Trophoblast cell (in vitro differentiated cells and primary cell): ENCODE measurements around the gene IBTK.
"Not testable (repeated sequence)": the region's sequence is repeated elsewhere in the genome, so short reads cannot be mapped to it uniquely, and the experiment has no call there.

Experiments used
- DNase-seq, 2 donors: peaks; one replicate each; pipeline ENCODE4 v3.0.0-alpha.2; 2016
- H2AFZ ChIP-seq: 2 replicates; pipeline ENCODE4 v1.6.1; 2013; ENCODE audit warnings: low read length, moderate library complexity, mild to moderate bottlenecking; ENCODE audit not compliant: insufficient read depth, poor library complexity
- H2AK5ac ChIP-seq: 2 replicates; pipeline ENCODE4 v1.6.1; 2013; ENCODE audit warnings: mild to moderate bottlenecking, low read length
- H2BK120ac ChIP-seq: 2 replicates; pipeline ENCODE4 v1.6.1; 2013; ENCODE audit warnings: low read length, mild to moderate bottlenecking, moderate library complexity; ENCODE audit not compliant: insufficient read depth, poor library complexity
- H2BK12ac ChIP-seq: 2 replicates; pipeline ENCODE4 v1.6.1; 2013; ENCODE audit warnings: mild to moderate bottlenecking, low read length, moderate library complexity
- H2BK5ac ChIP-seq: 2 replicates; pipeline ENCODE4 v1.6.1; 2013; ENCODE audit warnings: low read length, low read depth, moderate library complexity, mild to moderate bottlenecking; ENCODE audit not compliant: poor library complexity
- H3K14ac ChIP-seq: 2 replicates; pipeline ENCODE4 v1.6.1; 2013; ENCODE audit warnings: mild to moderate bottlenecking, low read length
- H3K18ac ChIP-seq: 2 replicates; pipeline ENCODE4 v1.6.1; 2013; ENCODE audit warnings: mild to moderate bottlenecking, low read length
- H3K23ac ChIP-seq: 2 replicates; pipeline ENCODE4 v1.6.1; 2013; ENCODE audit warnings: low read length
- H3K27ac ChIP-seq: 2 replicates; pipeline ENCODE4 v1.5.1; 2013; ENCODE audit warnings: low read depth, mild to moderate bottlenecking, inconsistent platforms, low read length, moderate library complexity
- H3K27me3 ChIP-seq: 2 replicates; pipeline ENCODE4 v1.6.1; 2013; ENCODE audit warnings: inconsistent platforms, mild to moderate bottlenecking, low read length, moderate library complexity; ENCODE audit not compliant: insufficient read depth
- H3K36me3 ChIP-seq, 2 experiments: 1 replicate in 1 of 2; 2 replicates in 1 of 2; pipeline ENCODE4 v1.6.1; 2013; ENCODE audit warnings: low read length in 2 of 2, mild to moderate bottlenecking in 2 of 2, moderate library complexity in 1 of 2; ENCODE audit not compliant: insufficient read depth in 2 of 2, control insufficient read depth in 1 of 2
- H3K4ac ChIP-seq: 2 replicates; pipeline ENCODE4 v1.6.1; 2013; ENCODE audit warnings: low read depth, mild to moderate bottlenecking, low read length, moderate library complexity
- H3K4me1 ChIP-seq, 2 experiments: 1 replicate in 1 of 2; 2 replicates in 1 of 2; pipeline ENCODE4 v1.6.1; 2013; ENCODE audit warnings: low read length in 2 of 2, mild to moderate bottlenecking in 2 of 2, moderate library complexity in 1 of 2; ENCODE audit not compliant: insufficient read depth in 2 of 2, control insufficient read depth in 1 of 2
- H3K4me2 ChIP-seq: 2 replicates; pipeline ENCODE4 v1.6.1; 2013; ENCODE audit warnings: inconsistent platforms, mild to moderate bottlenecking, low read length, moderate library complexity
- H3K4me3 ChIP-seq: 2 replicates; pipeline ENCODE4 v1.5.1; 2013; ENCODE audit warnings: mild to moderate bottlenecking, low read depth, low read length, inconsistent platforms
- H3K79me1 ChIP-seq: one replicate; pipeline ENCODE4 v1.6.1; 2013; ENCODE audit warnings: low read length
- H3K79me2 ChIP-seq: 2 replicates; pipeline ENCODE4 v1.6.1; 2013; ENCODE audit warnings: low read length, mild to moderate bottlenecking; ENCODE audit not compliant: control insufficient read depth, insufficient read depth, poor library complexity
- H3K9ac ChIP-seq: 2 replicates; pipeline ENCODE4 v1.6.1; 2013; ENCODE audit warnings: mild to moderate bottlenecking, low read length
- H3K9me3 ChIP-seq: 2 replicates; pipeline ENCODE4 v1.6.1; 2013; ENCODE audit warnings: low read depth, mild to moderate bottlenecking, control low read depth, inconsistent platforms, low read length; ENCODE audit not compliant: insufficient read depth
- H4K12ac ChIP-seq: 2 replicates; pipeline ENCODE4 v1.6.1; 2013; ENCODE audit warnings: low read depth, mild to moderate bottlenecking, low read length, moderate library complexity
- H4K8ac ChIP-seq: 2 replicates; pipeline ENCODE4 v1.6.1; 2013; ENCODE audit warnings: low read depth, mild to moderate bottlenecking, low read length, moderate library complexity
- H4K91ac ChIP-seq: one replicate; pipeline ENCODE4 v1.6.1; 2013; ENCODE audit warnings: low read depth, mild to moderate bottlenecking, low read length, moderate library complexity
- WGBS: extraction: QIAGEN DNeasy Blood & Tissue Kit; methylation state at CpG from one replicate; pipeline ENCODE4 v1.1.7; 2013; ENCODE audit warnings: missing lambda C conversion rate; ENCODE audit not compliant: insufficient read length, insufficient coverage; ENCODE audit errors: extremely low coverage; 5-methylcytosine and 5-hydroxymethylcytosine counted together

Gene IBTK

GRCh38 chr6:82204020-82204419 is 43.5 kb downstream of the IBTK start:
- H2BK5ac ChIP-seq, result no peak overlapping the region
- H4K12ac ChIP-seq, result no peak overlapping the region
- no peak overlapping the region for H3K23ac ChIP-seq
- no peak overlapping the region for H3K4me2 ChIP-seq
- no peak overlapping the region for H3K4ac ChIP-seq
- H2BK12ac ChIP-seq, result no peak overlapping the region
- no peak for DNase-seq
- H2BK120ac ChIP-seq, result no peak overlapping the region
- H3K27me3 ChIP-seq, result no peaks in the 10 kb centered on the region
- H3K9me3 ChIP-seq, result no peaks in the 10 kb centered on the region
- H4K8ac ChIP-seq, result no peak overlapping the region
- H3K4me3 ChIP-seq, result no peak overlapping the region
- H3K18ac ChIP-seq, result no peak overlapping the region
- H3K14ac ChIP-seq, result no peak overlapping the region
- no peak overlapping the region for H3K9ac ChIP-seq
- no peaks in the 10 kb centered on the region for H3K79me2 ChIP-seq
- H3K79me1 ChIP-seq, result no peaks in the 10 kb centered on the region
- no peaks in the 10 kb centered on the region for H3K4me1 ChIP-seq
- no peak overlapping the region for H3K27ac ChIP-seq
- no peak overlapping the region for H4K91ac ChIP-seq
- H2AK5ac ChIP-seq, result no peak overlapping the region
- peaks cover 3 to 9% of the 10 kb centered on the region in 2 experiments for H3K36me3 ChIP-seq
- no peak overlapping the region for H2AFZ ChIP-seq

DNA sequence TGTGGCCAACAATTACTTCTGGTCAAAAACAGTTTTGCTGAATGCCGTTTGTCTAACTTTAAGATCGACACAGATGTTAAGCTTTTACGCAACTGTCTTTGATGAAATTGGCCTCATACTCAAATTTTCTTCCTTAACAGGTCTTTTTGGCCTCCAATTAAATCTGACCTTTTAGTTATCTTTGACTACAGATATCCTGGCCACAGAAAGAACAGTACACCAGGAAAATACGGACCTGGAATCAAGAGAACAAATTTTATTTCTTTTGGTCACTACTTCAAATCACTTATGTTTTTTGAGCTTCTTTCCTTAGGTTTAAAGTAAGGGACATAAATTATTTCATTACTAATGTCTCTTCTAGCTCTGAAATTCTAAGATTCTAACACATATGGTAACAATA is 49.8 kb downstream of the IBTK start:
- Histone ChIP-seq H2BK12ac (no peak overlapping the region), H3K36me3 (peaks cover 9 to 16% of the 10 kb centered on the region in 2 experiments), H3K4me2 (no peak overlapping the region), H3K4me3 (no peak overlapping the region), H2AK5ac (no peak overlapping the region), H3K23ac (no peak overlapping the region), H3K79me1 (no peaks in the 10 kb centered on the region), H3K4me1 (no peaks in the 10 kb centered on the region), H2AFZ (no peak overlapping the region), H3K27ac (no peak overlapping the region), H2BK120ac (no peak overlapping the region), H4K12ac (no peak overlapping the region), H3K9me3 (no peaks in the 10 kb centered on the region), H3K14ac (no peak overlapping the region), H3K79me2 (no peaks in the 10 kb centered on the region), H4K91ac (no peak overlapping the region), H3K18ac (no peak overlapping the region), H3K27me3 (no peaks in the 10 kb centered on the region), H4K8ac (no peak overlapping the region), H3K4ac (no peak overlapping the region), H3K9ac (no peak overlapping the region), H2BK5ac (no peak overlapping the region)
- DNase-seq, result no peak
- WGBS, result no CpG with 5 or more reads among the region's 4 CpGs

- not testable (repeated sequence) for H4K12ac ChIP-seq, H3K27me3 ChIP-seq, H2BK120ac ChIP-seq, H3K4me2 ChIP-seq, H2BK12ac ChIP-seq, H4K91ac ChIP-seq, H3K79me1 ChIP-seq, H3K4ac ChIP-seq, H3K18ac ChIP-seq, H2AFZ ChIP-seq, H2BK5ac ChIP-seq, H4K8ac ChIP-seq, H2AK5ac ChIP-seq, H3K4me1 ChIP-seq, H3K9me3 ChIP-seq, H3K4me3 ChIP-seq, H3K27ac ChIP-seq, H3K9ac ChIP-seq, H3K23ac ChIP-seq, H3K79me2 ChIP-seq, DNase-seq, H3K14ac ChIP-seq
- H3K36me3 ChIP-seq, result peaks cover 9 to 22% of the 10 kb centered on the region in 2 experiments
- no CpG with 5 or more reads among the region's 5 CpGs for WGBS
Observed at GRCh38 chr6:82197245-82197644, 50.3 kb downstream of the IBTK start.

DNA sequence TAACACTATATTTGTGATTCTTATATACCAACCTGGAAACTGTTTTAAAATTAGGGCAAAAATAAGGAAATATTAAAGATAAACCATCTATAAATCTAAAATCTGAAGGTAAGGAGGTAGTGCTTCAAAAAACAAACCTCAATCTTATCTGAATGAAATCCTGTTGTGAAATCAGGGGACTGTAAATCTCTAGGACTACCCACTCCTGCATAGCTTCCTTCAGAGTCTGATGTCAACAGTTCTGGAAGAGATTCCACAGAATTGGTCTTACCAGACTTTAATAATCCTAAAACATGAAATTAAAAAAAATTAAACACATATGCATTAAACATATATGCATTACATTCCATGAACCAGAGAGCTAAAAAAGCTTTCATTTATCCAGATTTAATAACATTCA is 51.4 kb downstream of the IBTK start:
- no peak overlapping the region for H2AFZ ChIP-seq

More for the DNA sequence above, 51.4 kb downstream of the IBTK start:
- no peak for DNase-seq
- Histone ChIP-seq H2BK12ac (no peak overlapping the region), H3K27me3 (no peaks in the 10 kb centered on the region), H3K27ac (no peak overlapping the region), H3K79me2 (no peaks in the 10 kb centered on the region), H3K9ac (no peak overlapping the region), H3K4me1 (no peaks in the 10 kb centered on the region), H4K12ac (no peak overlapping the region), H3K79me1 (no peaks in the 10 kb centered on the region), H3K4me3 (no peak overlapping the region), H2AK5ac (no peak overlapping the region), H3K18ac (no peak overlapping the region), H3K36me3 (peaks cover 9 to 19% of the 10 kb centered on the region in 2 experiments), H3K4me2 (no peak overlapping the region), H3K23ac (no peak overlapping the region), H2BK120ac (no peak overlapping the region), H3K9me3 (no peaks in the 10 kb centered on the region), H3K4ac (no peak overlapping the region), H2BK5ac (no peak overlapping the region), H4K91ac (no peak overlapping the region), H4K8ac (no peak overlapping the region), H3K14ac (no peak overlapping the region)
